Measurements from ENCODE around the gene ZIC5.

Gene ZIC5

GRCh38 chr13:99930925-99931324 lies 40.6 kb downstream of the ZIC5 start:
- no peak for DNase-seq

DNA sequence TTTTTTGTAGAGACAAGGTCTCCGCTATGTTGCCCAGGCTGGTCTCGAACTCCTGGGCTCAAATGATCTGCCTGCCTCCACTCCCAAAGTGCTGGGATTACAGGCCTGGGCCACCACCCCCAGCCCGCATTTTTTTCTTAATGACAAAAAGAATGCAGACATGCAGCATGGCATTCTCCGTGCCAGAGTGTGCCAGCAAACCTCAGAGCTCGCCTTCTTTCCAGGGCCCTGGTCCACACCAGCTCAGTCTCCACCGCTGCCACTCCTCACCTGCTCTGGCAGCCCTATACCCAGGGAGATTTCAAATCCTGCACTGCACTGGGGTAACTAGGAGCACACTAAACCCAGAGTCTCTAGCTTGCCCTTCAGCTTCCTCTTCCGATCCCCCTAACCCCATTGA lies 41.7 kb downstream of the ZIC5 start:
- no peak for DNase-seq

DNA sequence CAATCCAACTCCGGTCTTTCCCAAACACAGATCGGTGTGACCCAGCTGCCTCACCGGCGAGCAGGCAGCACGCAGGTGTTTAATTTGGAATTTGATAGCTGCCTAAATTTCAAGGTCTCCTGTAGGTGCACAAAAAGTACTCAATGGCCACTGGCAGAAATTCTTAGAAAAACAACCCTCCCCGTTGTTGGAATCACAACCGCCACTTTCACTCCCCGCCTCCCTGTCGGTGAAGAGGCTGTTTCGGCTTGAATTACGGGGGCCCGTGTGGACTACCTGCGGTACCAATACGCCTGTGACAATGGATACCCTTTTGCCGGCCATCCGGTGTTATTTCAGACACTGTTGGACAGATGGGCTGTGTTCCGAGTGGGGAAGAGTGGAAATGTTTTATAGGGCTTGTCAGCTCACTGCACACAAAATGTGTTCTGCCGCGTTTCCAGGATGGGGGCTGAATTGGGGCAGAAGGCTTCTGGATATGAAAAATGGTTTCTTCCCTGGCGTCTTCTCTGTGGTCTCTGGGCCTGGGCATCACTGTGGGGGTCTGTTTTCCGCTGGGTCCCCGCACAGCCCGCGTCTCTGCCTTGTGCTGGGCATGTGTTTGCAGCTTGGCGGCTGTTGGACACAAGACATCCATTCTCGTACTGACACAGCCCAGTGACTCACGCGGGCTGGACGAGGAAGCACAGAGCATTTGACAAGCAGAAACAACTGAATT lies 45.4 kb downstream of the ZIC5 start:
- peak; percentile 92 for DNase-seq

- no peak for DNase-seq
These were observed 47.5 kb downstream of the ZIC5 start for GRCh38 chr13:99923877-99924582.

GRCh38 chr13:99922631-99923404 lies 48.7 kb downstream of the ZIC5 start:
- DNase-seq, result peak; percentile 80

DNA sequence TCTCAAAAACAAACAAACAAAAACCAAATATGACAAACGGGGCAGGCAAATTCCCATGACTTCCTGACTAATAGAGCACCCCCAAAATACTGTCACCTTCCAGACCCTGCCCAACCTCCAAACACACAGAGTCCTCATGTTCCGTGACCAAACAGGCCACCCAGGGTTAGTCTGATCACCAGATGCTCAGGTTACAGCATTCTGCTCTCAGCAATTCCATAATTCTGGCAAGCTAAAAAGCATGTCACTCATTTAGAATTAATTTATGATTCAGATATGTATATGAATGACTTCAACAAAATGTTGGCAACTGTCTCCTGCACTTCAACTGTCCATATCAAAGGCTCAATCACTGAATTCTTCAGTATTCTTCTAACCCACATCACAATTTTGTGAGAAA lies 52.4 kb downstream of the ZIC5 start:
- DNase-seq, result no peak

DNA sequence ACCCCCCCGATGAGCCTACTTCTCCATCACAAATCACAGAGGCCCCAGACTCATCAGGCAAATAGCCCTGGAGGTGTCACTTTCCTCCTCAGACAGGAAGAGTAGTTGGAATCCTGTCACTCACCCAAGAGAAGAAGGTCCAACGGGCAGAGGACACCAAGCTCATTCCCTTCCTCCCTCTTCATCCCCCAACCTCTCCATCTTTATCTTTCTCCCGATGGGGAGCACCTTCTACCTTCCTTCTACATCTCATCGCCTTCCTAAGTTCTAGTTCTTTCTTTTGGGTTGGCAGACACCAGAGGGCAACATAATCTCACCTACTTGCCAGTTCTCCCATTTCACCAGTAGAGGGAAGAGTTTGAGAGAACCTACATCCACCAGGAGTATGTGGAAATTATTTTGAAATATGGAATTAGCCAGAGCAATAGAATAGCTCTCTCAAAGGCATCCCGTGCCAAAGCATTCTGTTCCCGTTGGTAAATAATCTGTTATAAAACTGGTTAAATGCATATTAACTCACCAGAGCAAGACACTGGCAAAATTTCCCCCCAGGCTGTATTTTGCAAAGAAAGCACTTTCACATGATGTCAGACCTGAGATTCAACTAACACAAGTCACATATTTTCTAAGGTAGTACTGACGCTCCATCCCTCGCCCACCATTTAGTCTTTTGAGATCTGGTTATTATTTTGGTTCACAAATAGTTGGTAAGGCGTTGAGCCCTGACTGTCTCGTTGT lies 55.0 kb downstream of the ZIC5 start:
- DNase-seq, result peak; percentile 62

DNA sequence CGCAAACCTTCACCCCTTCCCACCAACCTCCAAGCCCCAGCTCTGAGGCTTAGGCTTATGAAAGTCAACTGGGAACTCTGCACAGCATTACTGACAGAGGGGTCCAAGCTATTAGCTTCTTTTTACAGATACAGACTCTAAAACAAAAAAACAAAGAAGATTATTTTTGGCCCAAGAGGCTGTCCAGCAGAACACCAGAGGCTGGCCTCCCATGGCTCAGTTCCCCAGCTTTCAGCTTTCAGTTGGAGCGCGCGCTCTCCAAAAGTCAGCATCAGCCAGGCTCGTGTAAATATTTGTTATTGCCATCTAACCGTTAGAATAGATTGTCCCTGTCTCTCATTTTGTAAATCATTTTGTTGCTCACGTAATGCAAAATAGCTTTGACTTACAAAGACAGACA lies 58.4 kb downstream of the ZIC5 start:
- no peak for DNase-seq
